H1 (cell line): ENCODE data around the gene RPS6KA2. TPM values are rescaled to one million over a fixed set of nuclear protein-coding genes. Genes with fewer than 3 reads are reported as not detected.

Experiments
- CHD1 ChIP-seq: IDR thresholded peaks from 2 replicates; pipeline ENCODE4 v1.6.1; 2012; ENCODE audit warnings: low read depth, low read length, improper control_type of control experiment
- EP300 ChIP-seq, 2 experiments: IDR thresholded peaks; 1 replicate in 1 of 2; 2 replicates in 1 of 2; pipeline ENCODE4 v1.6.1; 2011 to 2012; ENCODE audit warnings: low read depth in 2 of 2, low read length in 2 of 2, mild to moderate bottlenecking in 2 of 2, borderline replicate concordance in 1 of 2, inconsistent platforms in 1 of 2, moderate library complexity in 1 of 2
- EZH2 ChIP-seq: fragments of 200-600 bp; sonication (generic); IDR thresholded peaks from 2 replicates; pipeline ENCODE4 v1.7.1; 2012; ENCODE audit warnings: low read depth, mild to moderate bottlenecking, moderate library complexity, low read length, inconsistent platforms; ENCODE audit not compliant: severe bottlenecking
- HDAC2 ChIP-seq, 2 experiments: fragments of 300-600 bp in 1 of 2; sonication (generic) in 1 of 2; IDR thresholded peaks; 2 replicates each; pipeline ENCODE4 v1.6.1; 2011 to 2012; ENCODE audit warnings: low read depth in 2 of 2, low read length in 2 of 2, mild to moderate bottlenecking in 2 of 2, moderate library complexity in 2 of 2, borderline replicate concordance in 1 of 2, inconsistent platforms in 1 of 2
- KDM4A ChIP-seq: IDR thresholded peaks from one replicate; pipeline ENCODE4 v1.7.1; 2012; ENCODE audit warnings: low read depth, mild to moderate bottlenecking, moderate library complexity, low read length, inconsistent platforms; ENCODE audit not compliant: severe bottlenecking
- ZNF274 ChIP-seq: IDR thresholded peaks from 2 replicates; pipeline ENCODE4 v1.7.0; 2012; ENCODE audit warnings: low read length, borderline replicate concordance; ENCODE audit errors: extremely low read depth
- polyA plus RNA-seq, 7 experiments: library from polyadenylated mRNA; depleted of rRNA in 3 of 7; stranded (reverse) in 5 of 7; unstranded in 2 of 7; fragments of >200 nt in 5 of 7; fragments of 200-250 nt in 2 of 7; gene quantifications; 1 replicate in 5 of 7; 2 replicates in 1 of 7; 4 replicates in 1 of 7; pipeline versions ENCODE4 v1.2.1 to v1.2.3, GENCODE V29; 2011 to 2013; ENCODE audit warnings: missing spikeins in 2 of 7, mixed read lengths in 2 of 7
- total RNA-seq: library from RNA; stranded (reverse); fragmentation: NEBNext Ultra II Directional; extraction: Animal tissue kit (Norgen Biotek cat#: 25700); gene quantifications from 2 replicates; pipeline ENCODE4 v1.2.1, GENCODE V29; 2021
- TF ChIP-seq, protein P1 (sequence below): fragments of 300-600 bp; sonication (generic); IDR thresholded peaks from 2 replicates; pipeline ENCODE4 v1.7.1; 2012; ENCODE audit warnings: low read length, moderate library complexity, mild to moderate bottlenecking, inconsistent platforms; ENCODE audit not compliant: insufficient replicate concordance

The RPS6KA2 gene
- total and polyA plus RNA-seq, 2 of the 8 experiments (the other 6 are each of a cell fraction or from before 2014, with no cell fraction given) = 8.8 to 25.7 TPM

DNA sequence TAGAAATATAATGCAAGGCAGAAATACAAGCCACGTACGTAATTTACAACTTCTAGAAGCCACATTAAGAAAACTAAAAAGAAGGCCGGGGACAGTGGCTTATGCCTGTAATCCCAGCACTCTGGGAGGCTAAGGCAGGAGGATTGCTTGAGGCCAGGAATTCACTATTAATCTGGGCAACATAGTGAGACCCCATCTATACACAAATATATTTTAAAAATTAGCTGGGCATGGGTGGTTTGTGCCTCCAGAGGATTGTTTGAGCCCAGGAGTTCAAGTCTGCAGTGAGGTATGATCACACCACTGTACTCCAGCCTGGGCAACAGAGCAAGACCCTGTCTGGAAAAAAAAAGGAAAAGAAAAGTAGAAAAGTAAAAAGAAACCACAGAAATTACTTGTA, 256.6 kb downstream of the RPS6KA2 start (continued):
- TF ChIP-seq, protein P1, sequence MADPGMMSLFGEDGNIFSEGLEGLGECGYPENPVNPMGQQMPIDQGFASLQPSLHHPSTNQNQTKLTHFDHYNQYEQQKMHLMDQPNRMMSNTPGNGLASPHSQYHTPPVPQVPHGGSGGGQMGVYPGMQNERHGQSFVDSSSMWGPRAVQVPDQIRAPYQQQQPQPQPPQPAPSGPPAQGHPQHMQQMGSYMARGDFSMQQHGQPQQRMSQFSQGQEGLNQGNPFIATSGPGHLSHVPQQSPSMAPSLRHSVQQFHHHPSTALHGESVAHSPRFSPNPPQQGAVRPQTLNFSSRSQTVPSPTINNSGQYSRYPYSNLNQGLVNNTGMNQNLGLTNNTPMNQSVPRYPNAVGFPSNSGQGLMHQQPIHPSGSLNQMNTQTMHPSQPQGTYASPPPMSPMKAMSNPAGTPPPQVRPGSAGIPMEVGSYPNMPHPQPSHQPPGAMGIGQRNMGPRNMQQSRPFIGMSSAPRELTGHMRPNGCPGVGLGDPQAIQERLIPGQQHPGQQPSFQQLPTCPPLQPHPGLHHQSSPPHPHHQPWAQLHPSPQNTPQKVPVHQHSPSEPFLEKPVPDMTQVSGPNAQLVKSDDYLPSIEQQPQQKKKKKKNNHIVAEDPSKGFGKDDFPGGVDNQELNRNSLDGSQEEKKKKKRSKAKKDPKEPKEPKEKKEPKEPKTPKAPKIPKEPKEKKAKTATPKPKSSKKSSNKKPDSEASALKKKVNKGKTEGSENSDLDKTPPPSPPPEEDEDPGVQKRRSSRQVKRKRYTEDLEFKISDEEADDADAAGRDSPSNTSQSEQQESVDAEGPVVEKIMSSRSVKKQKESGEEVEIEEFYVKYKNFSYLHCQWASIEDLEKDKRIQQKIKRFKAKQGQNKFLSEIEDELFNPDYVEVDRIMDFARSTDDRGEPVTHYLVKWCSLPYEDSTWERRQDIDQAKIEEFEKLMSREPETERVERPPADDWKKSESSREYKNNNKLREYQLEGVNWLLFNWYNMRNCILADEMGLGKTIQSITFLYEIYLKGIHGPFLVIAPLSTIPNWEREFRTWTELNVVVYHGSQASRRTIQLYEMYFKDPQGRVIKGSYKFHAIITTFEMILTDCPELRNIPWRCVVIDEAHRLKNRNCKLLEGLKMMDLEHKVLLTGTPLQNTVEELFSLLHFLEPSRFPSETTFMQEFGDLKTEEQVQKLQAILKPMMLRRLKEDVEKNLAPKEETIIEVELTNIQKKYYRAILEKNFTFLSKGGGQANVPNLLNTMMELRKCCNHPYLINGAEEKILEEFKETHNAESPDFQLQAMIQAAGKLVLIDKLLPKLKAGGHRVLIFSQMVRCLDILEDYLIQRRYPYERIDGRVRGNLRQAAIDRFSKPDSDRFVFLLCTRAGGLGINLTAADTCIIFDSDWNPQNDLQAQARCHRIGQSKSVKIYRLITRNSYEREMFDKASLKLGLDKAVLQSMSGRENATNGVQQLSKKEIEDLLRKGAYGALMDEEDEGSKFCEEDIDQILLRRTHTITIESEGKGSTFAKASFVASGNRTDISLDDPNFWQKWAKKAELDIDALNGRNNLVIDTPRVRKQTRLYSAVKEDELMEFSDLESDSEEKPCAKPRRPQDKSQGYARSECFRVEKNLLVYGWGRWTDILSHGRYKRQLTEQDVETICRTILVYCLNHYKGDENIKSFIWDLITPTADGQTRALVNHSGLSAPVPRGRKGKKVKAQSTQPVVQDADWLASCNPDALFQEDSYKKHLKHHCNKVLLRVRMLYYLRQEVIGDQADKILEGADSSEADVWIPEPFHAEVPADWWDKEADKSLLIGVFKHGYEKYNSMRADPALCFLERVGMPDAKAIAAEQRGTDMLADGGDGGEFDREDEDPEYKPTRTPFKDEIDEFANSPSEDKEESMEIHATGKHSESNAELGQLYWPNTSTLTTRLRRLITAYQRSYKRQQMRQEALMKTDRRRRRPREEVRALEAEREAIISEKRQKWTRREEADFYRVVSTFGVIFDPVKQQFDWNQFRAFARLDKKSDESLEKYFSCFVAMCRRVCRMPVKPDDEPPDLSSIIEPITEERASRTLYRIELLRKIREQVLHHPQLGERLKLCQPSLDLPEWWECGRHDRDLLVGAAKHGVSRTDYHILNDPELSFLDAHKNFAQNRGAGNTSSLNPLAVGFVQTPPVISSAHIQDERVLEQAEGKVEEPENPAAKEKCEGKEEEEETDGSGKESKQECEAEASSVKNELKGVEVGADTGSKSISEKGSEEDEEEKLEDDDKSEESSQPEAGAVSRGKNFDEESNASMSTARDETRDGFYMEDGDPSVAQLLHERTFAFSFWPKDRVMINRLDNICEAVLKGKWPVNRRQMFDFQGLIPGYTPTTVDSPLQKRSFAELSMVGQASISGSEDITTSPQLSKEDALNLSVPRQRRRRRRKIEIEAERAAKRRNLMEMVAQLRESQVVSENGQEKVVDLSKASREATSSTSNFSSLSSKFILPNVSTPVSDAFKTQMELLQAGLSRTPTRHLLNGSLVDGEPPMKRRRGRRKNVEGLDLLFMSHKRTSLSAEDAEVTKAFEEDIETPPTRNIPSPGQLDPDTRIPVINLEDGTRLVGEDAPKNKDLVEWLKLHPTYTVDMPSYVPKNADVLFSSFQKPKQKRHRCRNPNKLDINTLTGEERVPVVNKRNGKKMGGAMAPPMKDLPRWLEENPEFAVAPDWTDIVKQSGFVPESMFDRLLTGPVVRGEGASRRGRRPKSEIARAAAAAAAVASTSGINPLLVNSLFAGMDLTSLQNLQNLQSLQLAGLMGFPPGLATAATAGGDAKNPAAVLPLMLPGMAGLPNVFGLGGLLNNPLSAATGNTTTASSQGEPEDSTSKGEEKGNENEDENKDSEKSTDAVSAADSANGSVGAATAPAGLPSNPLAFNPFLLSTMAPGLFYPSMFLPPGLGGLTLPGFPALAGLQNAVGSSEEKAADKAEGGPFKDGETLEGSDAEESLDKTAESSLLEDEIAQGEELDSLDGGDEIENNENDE = no peak
- no peak for TF ChIP-seq EP300 (IDR thresholded peaks at IDR 0.05; ENCODE audit: borderline replicate concordance in 1 of 2, low read depth in 2 of 2, low read length in 2 of 2)
- TF ChIP-seq CHD1 = no peak
- TF ChIP-seq KDM4A = no peak
- no peak for TF ChIP-seq EZH2
- TF ChIP-seq HDAC2 (IDR thresholded peaks at IDR 0.05; ENCODE audit: borderline replicate concordance in 1 of 2, low read depth in 2 of 2, low read length in 2 of 2) = no peak
- no peak for TF ChIP-seq ZNF274
